ENCODE data around the gene SLIT3. TPM values are rescaled to one million over a fixed set of nuclear protein-coding genes. Genes with fewer than 3 reads are reported as not detected.

SLIT3 gene
- total and polyA plus RNA-seq, 2 donors (not counting 3 experiments of a cell fraction or from before 2014, with no cell fraction given), result 0.90 to 1.0 TPM

- H3K36me3 ChIP-seq (ENCODE audit: control insufficient read depth in 2 of 2, extremely low read depth in 1 of 2, insufficient read depth in 2 of 2, low read length in 2 of 2), result no peaks in the 10 kb centered on the region
- H4K20me1 ChIP-seq (replicated peaks; ENCODE audit: control insufficient read depth, extremely low read depth, insufficient read depth, low read length), result no peaks in the 10 kb centered on the region
- no peaks in the 10 kb centered on the region for H3K9me3 ChIP-seq (replicated peaks; ENCODE audit: control insufficient read depth, insufficient read depth, low read length)
- H3K4me3 ChIP-seq (replicated peaks in 1 of 3; ENCODE audit: insufficient read depth in 1 of 3, low read depth in 1 of 3, low read length in 3 of 3), result no peak overlapping the region
- no peaks in the 10 kb centered on the region for H3K27me3 ChIP-seq (ENCODE audit: control insufficient read depth in 2 of 2, insufficient read depth in 2 of 2, low read length in 2 of 2)
- ChIA-PET CTCF (no interaction called here), POLR2A (no interaction called here)
- no peaks in the 10 kb centered on the region for H3K9me1 ChIP-seq (replicated peaks; ENCODE audit: control insufficient read depth, extremely low read depth, insufficient read depth, low read length)
- no peaks in the 10 kb centered on the region for H3K4me1 ChIP-seq (ENCODE audit: control insufficient read depth, extremely low read depth, insufficient read depth, low read length)
- no peak for DNase-seq (ENCODE audit: low read depth, low spot score)
- FAIRE-seq, result no peak
- no peak overlapping the region for H3K9ac ChIP-seq (replicated peaks; ENCODE audit: extremely low read depth, insufficient read depth, low read length)
- intact Hi-C loops (cut with micrococcal nuclease) (no loop called here), dilution Hi-C loops (cut with MboI; ENCODE audit: extremely low pct_ligation_motif_present, low sequenced_read_pairs) (no loop called here)
- no peak overlapping the region for H3K4me2 ChIP-seq (ENCODE audit: insufficient read depth, low read length)
- no peak overlapping the region for H2AFZ ChIP-seq (ENCODE audit: low read depth, low read length)
- no peaks in the 10 kb centered on the region for H3K79me2 ChIP-seq (ENCODE audit: control insufficient read depth, insufficient read depth, low read length)
- TF ChIP-seq EZH2 (IDR thresholded peaks at IDR 0.05; ENCODE audit: borderline replicate concordance, low read depth, low read length, severe bottlenecking), result no peak
- no peak for TF ChIP-seq JUN (IDR thresholded peaks at IDR 0.05; ENCODE audit: borderline replicate concordance, insufficient read depth, insufficient read length, low read depth)
- no peak for TF ChIP-seq MYC (IDR thresholded peaks at IDR 0.05; ENCODE audit: low read depth, low read length)
- H3K27ac ChIP-seq (ENCODE audit: insufficient read depth, low read depth, low read length), result no peak overlapping the region
- no TSS peak for BruUV-seq (replicated peaks)
Measured at GRCh38 chr5:169099801-169100734, 200.9 kb downstream of the SLIT3 start.

DNA sequence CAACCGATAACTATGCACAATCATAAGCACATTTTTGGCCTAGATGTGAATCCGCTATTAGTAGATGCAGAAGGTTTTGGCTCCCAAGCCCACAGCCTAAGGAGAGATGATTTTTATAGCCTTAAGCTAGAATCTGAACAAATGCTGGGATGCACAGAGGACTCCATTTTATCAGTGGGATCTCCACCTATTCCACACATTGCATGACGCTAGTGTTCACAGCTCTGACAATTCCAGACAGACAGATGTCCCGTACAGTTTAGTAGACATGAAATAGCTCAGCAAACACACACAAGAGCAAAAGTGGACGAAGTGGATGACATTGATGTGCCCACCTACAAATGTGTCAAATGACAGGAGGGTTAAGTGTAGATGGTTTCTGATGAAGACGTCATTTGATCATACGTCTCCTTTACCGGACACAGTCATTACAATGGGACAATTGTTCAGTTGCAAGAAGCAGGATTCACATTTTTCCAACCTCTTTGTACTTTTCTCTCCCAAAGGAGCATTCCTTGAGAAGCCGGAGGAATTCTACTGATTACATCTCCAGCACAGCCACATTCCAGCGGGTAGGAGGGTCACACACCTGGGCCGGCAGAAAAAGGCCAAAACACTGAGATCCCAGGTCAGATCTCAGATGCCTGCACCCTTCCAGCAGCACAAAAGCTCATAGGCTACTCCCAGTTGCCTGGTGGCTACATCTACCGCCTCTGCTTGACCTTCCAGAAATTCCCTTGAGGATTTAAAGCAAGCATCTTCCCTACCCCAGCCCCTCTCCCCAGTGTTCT is 202.4 kb downstream of the SLIT3 start:
- TF ChIP-seq FOS (IDR thresholded peaks at IDR 0.05; ENCODE audit: borderline replicate concordance, insufficient read depth, low read length), result no peak
- TF ChIP-seq POLR2AphosphoS5 (IDR thresholded peaks at IDR 0.05; ENCODE audit: insufficient read depth, low read depth, low read length), result no peak
- no peak for TF ChIP-seq MAX (IDR thresholded peaks at IDR 0.05; ENCODE audit: insufficient read depth, insufficient read length)
- TF ChIP-seq JUN (IDR thresholded peaks at IDR 0.05; ENCODE audit: borderline replicate concordance, insufficient read depth, insufficient read length, low read depth), result no peak
- TF ChIP-seq, protein P1, sequence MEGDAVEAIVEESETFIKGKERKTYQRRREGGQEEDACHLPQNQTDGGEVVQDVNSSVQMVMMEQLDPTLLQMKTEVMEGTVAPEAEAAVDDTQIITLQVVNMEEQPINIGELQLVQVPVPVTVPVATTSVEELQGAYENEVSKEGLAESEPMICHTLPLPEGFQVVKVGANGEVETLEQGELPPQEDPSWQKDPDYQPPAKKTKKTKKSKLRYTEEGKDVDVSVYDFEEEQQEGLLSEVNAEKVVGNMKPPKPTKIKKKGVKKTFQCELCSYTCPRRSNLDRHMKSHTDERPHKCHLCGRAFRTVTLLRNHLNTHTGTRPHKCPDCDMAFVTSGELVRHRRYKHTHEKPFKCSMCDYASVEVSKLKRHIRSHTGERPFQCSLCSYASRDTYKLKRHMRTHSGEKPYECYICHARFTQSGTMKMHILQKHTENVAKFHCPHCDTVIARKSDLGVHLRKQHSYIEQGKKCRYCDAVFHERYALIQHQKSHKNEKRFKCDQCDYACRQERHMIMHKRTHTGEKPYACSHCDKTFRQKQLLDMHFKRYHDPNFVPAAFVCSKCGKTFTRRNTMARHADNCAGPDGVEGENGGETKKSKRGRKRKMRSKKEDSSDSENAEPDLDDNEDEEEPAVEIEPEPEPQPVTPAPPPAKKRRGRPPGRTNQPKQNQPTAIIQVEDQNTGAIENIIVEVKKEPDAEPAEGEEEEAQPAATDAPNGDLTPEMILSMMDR (IDR thresholded peaks at IDR 0.05; ENCODE audit: extremely low read depth in 1 of 2, insufficient read depth in 1 of 2, low read depth in 1 of 2, low read length in 2 of 2), result no peak
- no peak for TF ChIP-seq MYC (IDR thresholded peaks at IDR 0.05; ENCODE audit: low read depth, low read length)
- TF ChIP-seq POLR2A (IDR thresholded peaks at IDR 0.05; ENCODE audit: low read depth, low read length), result no peak
- TF ChIP-seq EZH2 (IDR thresholded peaks at IDR 0.05; ENCODE audit: borderline replicate concordance, low read depth, low read length, severe bottlenecking), result no peak
- no peak for TF ChIP-seq GATA2 (IDR thresholded peaks at IDR 0.05; ENCODE audit: insufficient read depth, insufficient read length, low read depth, low read length)
- no peak overlapping the region for H3K4me2 ChIP-seq (ENCODE audit: insufficient read depth, low read length)
- H3K79me2 ChIP-seq (ENCODE audit: control insufficient read depth, insufficient read depth, low read length), result no peaks in the 10 kb centered on the region
- FAIRE-seq, result no peak
- H3K27ac ChIP-seq (ENCODE audit: insufficient read depth, low read depth, low read length), result no peak overlapping the region
- H3K9me1 ChIP-seq (replicated peaks; ENCODE audit: control insufficient read depth, extremely low read depth, insufficient read depth, low read length), result no peaks in the 10 kb centered on the region
- no TSS peak for BruUV-seq (replicated peaks)
- H3K36me3 ChIP-seq (ENCODE audit: control insufficient read depth in 2 of 2, extremely low read depth in 1 of 2, insufficient read depth in 2 of 2, low read length in 2 of 2), result no peaks in the 10 kb centered on the region
- no peaks in the 10 kb centered on the region for H3K27me3 ChIP-seq (ENCODE audit: control insufficient read depth in 2 of 2, insufficient read depth in 2 of 2, low read length in 2 of 2)
- intact Hi-C loops (cut with micrococcal nuclease) (no loop called here), dilution Hi-C loops (cut with MboI; ENCODE audit: extremely low pct_ligation_motif_present, low sequenced_read_pairs) (no loop called here)
- H3K4me1 ChIP-seq (ENCODE audit: control insufficient read depth, extremely low read depth, insufficient read depth, low read length), result no peaks in the 10 kb centered on the region
- DNase-seq (ENCODE audit: low read depth, low spot score), result no peak
- POLR2A ChIA-PET, result no interaction called here
- no peaks in the 10 kb centered on the region for H3K9me3 ChIP-seq (replicated peaks; ENCODE audit: control insufficient read depth, insufficient read depth, low read length)
- no peak overlapping the region for H3K4me3 ChIP-seq (replicated peaks in 1 of 3; ENCODE audit: insufficient read depth in 1 of 3, low read depth in 1 of 3, low read length in 3 of 3)
- H4K20me1 ChIP-seq (replicated peaks; ENCODE audit: control insufficient read depth, extremely low read depth, insufficient read depth, low read length), result no peaks in the 10 kb centered on the region
- H3K9ac ChIP-seq (replicated peaks; ENCODE audit: extremely low read depth, insufficient read depth, low read length), result no peak overlapping the region
- no peak overlapping the region for H2AFZ ChIP-seq (ENCODE audit: low read depth, low read length)
- CTCF ChIA-PET, result no interaction called here
